Thyroid gland (tissue), 4 donors: ENCODE data around the gene TAGLN.

ENCODE experiments used
- CTCF ChIP-seq, 6 experiments: fragments of 200-600 bp in 3 of 6; fragments of 450-650 bp in 3 of 6; sonication (generic) in 3 of 6; IDR thresholded peaks; one replicate each; pipeline ENCODE4 v1.5.1; 2016 to 2019; ENCODE audit warnings: antibody characterized with exemption in 6 of 6, mild to moderate bottlenecking in 2 of 6, inconsistent platforms in 1 of 6, moderate library complexity in 1 of 6
- POLR2A ChIP-seq, 2 donors: fragments of 450-650 bp; IDR thresholded peaks; one replicate each; pipeline ENCODE4 v1.6.1; 2017; ENCODE audit warnings: antibody characterized with exemption in 2 of 2, mild to moderate bottlenecking in 2 of 2, moderate library complexity in 1 of 2

- TF ChIP-seq CTCF (IDR thresholded peaks at IDR 0.05) (no peak), POLR2A (IDR thresholded peaks at IDR 0.05) (no peak)
Measured at GRCh38 chr11:117251506-117251905, 52.3 kb downstream of the TAGLN start.
